H1 (cell line): ENCODE data around the gene ALPL. TPM values are rescaled to one million over a fixed set of nuclear protein-coding genes. Genes with fewer than 3 reads are reported as not detected.

ENCODE experiments used
- CTCF ChIA-PET: fragments of 300-600 bp; sonication (Branson Sonifier 250); formaldehyde crosslinking; loops from one replicate; lab custom pipeline; 2021; ENCODE audit not compliant: partially characterized antibody; lab: Charles Lee
- POLR2A ChIA-PET: fragments of 300-600 bp; sonication (Branson Sonifier 250); formaldehyde crosslinking; loops from one replicate; lab custom pipeline; 2021; ENCODE audit warnings: inconsistent platforms; ENCODE audit not compliant: partially characterized antibody; lab: Charles Lee
- DNase-seq, 2 experiments: peaks; one replicate each; pipeline versions ENCODE4 v3.0.0 to v3.0.0-alpha.2; 2010 to 2022; ENCODE audit warnings: low spot score in 2 of 2, low read depth in 1 of 2, mixed read lengths in 1 of 2
- FAIRE-seq: peaks from 2 replicates; lab custom pipeline; 2011; peaks lifted over from hg19 to GRCh38; lab: Jason Lieb, UNC
- H2AFZ ChIP-seq: 2 replicates; pipeline ENCODE4 v1.8.1; 2012; ENCODE audit warnings: low read length, inconsistent platforms
- H2AK5ac ChIP-seq: 2 replicates; pipeline ENCODE4 v1.6.1; 2013; ENCODE audit warnings: low read depth, low read length
- H2BK120ac ChIP-seq: replicated peaks from 2 replicates; pipeline ENCODE3; 2013; ENCODE audit warnings: low read depth, low read length, inconsistent platforms
- H2BK12ac ChIP-seq: 2 replicates; pipeline ENCODE4 v1.6.1; 2013; ENCODE audit warnings: low read depth, low read length
- H2BK15ac ChIP-seq: 2 replicates; pipeline ENCODE4 v1.6.1; 2013; ENCODE audit warnings: low read length
- H2BK20ac ChIP-seq: 2 replicates; pipeline ENCODE4 v1.6.1; 2013; ENCODE audit warnings: low read length
- H2BK5ac ChIP-seq: 2 replicates; pipeline ENCODE4 v1.6.1; 2013; ENCODE audit warnings: low read depth, low read length
- H3K14ac ChIP-seq: 2 replicates; pipeline ENCODE4 v1.6.1; 2013; ENCODE audit warnings: inconsistent platforms; ENCODE audit not compliant: insufficient read length
- H3K18ac ChIP-seq: 2 replicates; pipeline ENCODE4 v1.6.1; 2013; ENCODE audit warnings: low read length; ENCODE audit errors: extremely low read depth
- H3K23ac ChIP-seq: 2 replicates; pipeline ENCODE4 v1.6.1; 2013; ENCODE audit warnings: inconsistent platforms; ENCODE audit not compliant: insufficient read length
- H3K23me2 ChIP-seq: 2 replicates; pipeline ENCODE4 v1.6.1; 2013; ENCODE audit warnings: low read depth, low read length
- H3K27ac ChIP-seq: 2 replicates; pipeline ENCODE4 v1.6.1; 2011; ENCODE audit warnings: low read depth, low read length, inconsistent platforms
- H3K27me3 ChIP-seq, 4 experiments: replicated peaks in 1 of 4; 1 replicate in 1 of 4; 2 replicates in 3 of 4; pipeline versions ENCODE4 v1.6.1 to v1.8.1; 2011 to 2013; ENCODE audit warnings: low read length in 3 of 4, mild to moderate bottlenecking in 3 of 4, inconsistent platforms in 2 of 4, mixed read lengths in 2 of 4, moderate library complexity in 1 of 4; ENCODE audit not compliant: control insufficient read depth in 3 of 4, insufficient read depth in 3 of 4; ENCODE audit errors: extremely low read depth in 1 of 4
- H3K36me3 ChIP-seq, 4 experiments: 2 replicates each; pipeline versions ENCODE4 v1.6.1 to v1.8.1; 2011 to 2013; ENCODE audit warnings: mild to moderate bottlenecking in 4 of 4, low read length in 3 of 4, moderate library complexity in 2 of 4, control low read depth in 1 of 4, inconsistent platforms in 1 of 4; ENCODE audit not compliant: insufficient read depth in 4 of 4, control insufficient read depth in 2 of 4
- H3K4ac ChIP-seq: replicated peaks from 2 replicates; pipeline ENCODE3; 2013; ENCODE audit warnings: low read length, low read depth, mixed read lengths, inconsistent platforms; ENCODE audit not compliant: insufficient read length
- H3K4me1 ChIP-seq, 4 experiments: replicated peaks in 1 of 4; 1 replicate in 1 of 4; 2 replicates in 3 of 4; pipeline versions ENCODE4 v1.6.1 to v1.8.1; 2011 to 2013; ENCODE audit warnings: low read length in 3 of 4, inconsistent platforms in 2 of 4, mixed read lengths in 1 of 4; ENCODE audit not compliant: insufficient read depth in 4 of 4, control insufficient read depth in 3 of 4
- H3K4me2 ChIP-seq, 2 experiments: 2 replicates each; pipeline versions ENCODE4 v1.6.1 to v1.8.1; 2011 to 2013; ENCODE audit warnings: low read depth in 2 of 2, low read length in 2 of 2, control low read depth in 1 of 2, inconsistent platforms in 1 of 2, mild to moderate bottlenecking in 1 of 2; ENCODE audit not compliant: insufficient read depth in 1 of 2
- H3K4me3 ChIP-seq, 4 experiments: fragments of 200-600, 300-600 bp in 1 of 4; sonication (generic), shearing (Covaris generic), sonication (Bioruptor Twin) in 1 of 4; 2 replicates each; pipeline versions ENCODE4 v1.5.1 to v1.8.1; 2011 to 2016; ENCODE audit warnings: low read length in 4 of 4, low read depth in 3 of 4, control low read depth in 2 of 4, inconsistent platforms in 2 of 4, mild to moderate bottlenecking in 2 of 4, mixed read lengths in 1 of 4, moderate library complexity in 1 of 4; ENCODE audit not compliant: insufficient read depth in 2 of 4; ENCODE audit errors: extremely low read depth in 1 of 4
- H3K56ac ChIP-seq: replicated peaks from 2 replicates; pipeline ENCODE3; 2013; ENCODE audit warnings: low read depth, mild to moderate bottlenecking, mixed read lengths, low read length, inconsistent platforms; ENCODE audit not compliant: insufficient read length
- H3K79me1 ChIP-seq: 2 replicates; pipeline ENCODE4 v1.6.1; 2013; ENCODE audit warnings: low read depth, low read length, control low read depth
- H3K79me2 ChIP-seq, 2 experiments: 2 replicates each; pipeline versions ENCODE4 v1.6.1 to v1.8.1; 2012 to 2013; ENCODE audit warnings: low read length in 2 of 2, mild to moderate bottlenecking in 2 of 2, inconsistent platforms in 1 of 2; ENCODE audit not compliant: insufficient read depth in 2 of 2, control insufficient read depth in 1 of 2
- H3K9ac ChIP-seq, 4 experiments: replicated peaks in 1 of 4; 1 replicate in 1 of 4; 2 replicates in 3 of 4; pipeline versions ENCODE4 v1.6.1 to v1.8.1; 2011 to 2013; ENCODE audit warnings: low read depth in 3 of 4, low read length in 3 of 4, control low read depth in 2 of 4, mild to moderate bottlenecking in 2 of 4, moderate library complexity in 2 of 4, inconsistent platforms in 1 of 4; ENCODE audit errors: extremely low read depth in 1 of 4
- H3K9me3 ChIP-seq, 2 experiments: 2 replicates each; pipeline versions ENCODE4 v1.6.1 to v1.8.1; 2012 to 2013; ENCODE audit warnings: mild to moderate bottlenecking in 2 of 2, moderate library complexity in 2 of 2, control low read depth in 1 of 2, inconsistent platforms in 1 of 2, low read depth in 1 of 2, low read length in 1 of 2, mixed read lengths in 1 of 2; ENCODE audit not compliant: insufficient read depth in 2 of 2
- H4K20me1 ChIP-seq, 2 experiments: replicated peaks in 1 of 2; 2 replicates each; pipeline versions ENCODE3 to v1.8.1; 2011 to 2013; ENCODE audit warnings: inconsistent platforms in 2 of 2, low read length in 2 of 2, mild to moderate bottlenecking in 1 of 2; ENCODE audit not compliant: insufficient read depth in 2 of 2, control insufficient read depth in 1 of 2
- H4K5ac ChIP-seq: 2 replicates; pipeline ENCODE4 v1.6.1; 2013; ENCODE audit warnings: low read length, low read depth, mixed read lengths, inconsistent platforms; ENCODE audit not compliant: insufficient read length
- H4K8ac ChIP-seq: 2 replicates; pipeline ENCODE4 v1.8.0; 2013; ENCODE audit warnings: mild to moderate bottlenecking, moderate library complexity, low read length, inconsistent platforms; ENCODE audit not compliant: insufficient read depth; ENCODE audit errors: extremely low read depth
- H4K91ac ChIP-seq: replicated peaks from 2 replicates; pipeline ENCODE3; 2013; ENCODE audit warnings: low read length, mixed read lengths, inconsistent platforms; ENCODE audit not compliant: insufficient read length
- CBX5 ChIP-seq: fragments of 300-800, 300-1000 bp; sonication (generic); IDR thresholded peaks from 2 replicates; pipeline ENCODE4 v1.7.1; 2016; ENCODE audit warnings: antibody characterized with exemption, low read length, low read depth
- CHD2 ChIP-seq: IDR thresholded peaks from 2 replicates; pipeline ENCODE4 v1.6.1; 2012; ENCODE audit warnings: low read length, improper control_type of control experiment
- EZH2 ChIP-seq: fragments of 200-600 bp; sonication (generic); IDR thresholded peaks from 2 replicates; pipeline ENCODE4 v1.7.1; 2012; ENCODE audit warnings: low read depth, mild to moderate bottlenecking, moderate library complexity, low read length, inconsistent platforms; ENCODE audit not compliant: severe bottlenecking
- GTF2F1 ChIP-seq: IDR thresholded peaks from 2 replicates; pipeline ENCODE4 v1.6.1; 2012; ENCODE audit warnings: low read depth, low read length, improper control_type of control experiment, borderline replicate concordance
- JUND ChIP-seq: IDR thresholded peaks from 2 replicates; pipeline ENCODE4 v1.6.1; 2011; ENCODE audit warnings: mild to moderate bottlenecking, improper control_type of control experiment, low read length
- POLR2A ChIP-seq, 2 experiments: IDR thresholded peaks; 1 replicate in 1 of 2; 2 replicates in 1 of 2; pipeline ENCODE4 v1.6.1; 2011; ENCODE audit warnings: low read depth in 2 of 2, low read length in 2 of 2, mild to moderate bottlenecking in 2 of 2; ENCODE audit errors: control extremely low read depth in 1 of 2
- SAP30 ChIP-seq: fragments of 300-600 bp; sonication (generic); IDR thresholded peaks from 2 replicates; pipeline ENCODE4 v1.7.1; 2012; ENCODE audit warnings: low read length, moderate library complexity, mild to moderate bottlenecking, inconsistent platforms; ENCODE audit not compliant: insufficient read depth, insufficient replicate concordance
- SIX5 ChIP-seq: IDR thresholded peaks from 2 replicates; pipeline ENCODE4 v1.6.1; 2011; ENCODE audit warnings: mild to moderate bottlenecking, low read depth, low read length
- SP1 ChIP-seq: IDR thresholded peaks from 2 replicates; pipeline ENCODE4 v1.6.1; 2011; ENCODE audit warnings: low read depth, low read length
- SP2 ChIP-seq: IDR thresholded peaks from 2 replicates; pipeline ENCODE4 v1.6.1; 2012; ENCODE audit warnings: mild to moderate bottlenecking, low read length, inconsistent platforms
- TAF7 ChIP-seq: optimal IDR thresholded peaks from 2 replicates; pipeline ENCODE3; 2011; ENCODE audit warnings: low read depth, mild to moderate bottlenecking, inconsistent platforms, low read length, moderate library complexity, borderline replicate concordance
- WGBS, 2 experiments: shearing (Covaris generic) in 1 of 2; methylation state at CpG; one replicate each; pipeline versions ENCODE4 v1.1.6 to v1.1.7; 2013 to 2015; ENCODE audit warnings: low lambda C conversion rate in 2 of 2, mixed read lengths in 2 of 2, inconsistent platforms in 1 of 2, low coverage in 1 of 2, missing lambda C conversion rate in 1 of 2; ENCODE audit not compliant: insufficient replicate concordance in 2 of 2, insufficient coverage in 1 of 2, insufficient read length in 1 of 2; ENCODE audit errors: extremely low coverage in 1 of 2, missing lambda C conversion rate in 1 of 2; 5-methylcytosine and 5-hydroxymethylcytosine counted together
- polyA plus RNA-seq, 7 experiments: library from polyadenylated mRNA; depleted of rRNA in 3 of 7; stranded (reverse) in 5 of 7; unstranded in 2 of 7; fragments of >200 nt in 5 of 7; fragments of 200-250 nt in 2 of 7; gene quantifications; 1 replicate in 5 of 7; 2 replicates in 1 of 7; 4 replicates in 1 of 7; pipeline versions ENCODE4 v1.2.1 to v1.2.3, GENCODE V29; 2011 to 2013; ENCODE audit warnings: missing spikeins in 2 of 7, mixed read lengths in 2 of 7
- total RNA-seq: library from RNA; stranded (reverse); fragmentation: NEBNext Ultra II Directional; extraction: Animal tissue kit (Norgen Biotek cat#: 25700); gene quantifications from 2 replicates; pipeline ENCODE4 v1.2.1, GENCODE V29; 2021
- TF ChIP-seq, protein P1 (sequence below): IDR thresholded peaks from 2 replicates; pipeline ENCODE4 v1.6.1; 2011; ENCODE audit warnings: low read length, improper control_type of control experiment

The ALPL gene
- total and polyA plus RNA-seq, 2 of the 8 experiments (the other 6 are each of a cell fraction or from before 2014, with no cell fraction given): 175 to 362 TPM

DNA sequence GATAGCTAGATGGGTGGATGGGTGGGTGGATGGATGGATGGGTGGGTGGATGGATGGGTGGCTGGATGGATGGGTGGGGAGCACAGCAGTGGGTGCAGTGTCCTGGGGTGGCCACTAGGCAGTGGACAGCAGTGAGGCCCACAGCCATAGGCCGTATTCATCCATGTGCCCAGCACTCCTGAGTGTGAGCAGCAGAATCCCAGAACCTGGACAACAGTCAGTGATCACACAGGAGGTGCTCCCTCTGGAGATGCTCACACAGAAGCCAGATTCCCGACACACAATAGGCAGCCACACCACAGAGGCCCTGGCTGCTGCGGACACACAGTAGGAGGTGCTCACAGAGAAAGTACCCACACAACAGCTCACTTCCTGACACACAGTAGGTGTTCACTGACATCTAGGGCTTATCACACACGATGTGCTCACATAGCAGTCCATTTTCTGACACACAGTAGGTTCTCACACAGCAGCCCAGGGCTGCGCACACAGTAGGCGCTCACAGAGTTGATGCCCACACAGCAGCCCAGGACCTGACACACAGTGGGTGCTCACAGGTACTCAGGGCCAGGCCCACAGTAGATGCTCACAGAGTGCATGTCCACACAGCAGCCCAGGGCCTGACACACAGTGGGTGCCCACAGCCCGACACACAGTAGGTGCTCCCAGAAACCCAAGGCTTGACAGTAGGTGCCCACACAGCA, 95.9 kb downstream of the ALPL start:
- Histone ChIP-seq H3K4me2 (no peak overlapping the region), H3K23me2 (peaks cover 5% of the 10 kb centered on the region; the same call in 1 of the 2 replicates), H4K8ac (no peak overlapping the region), H3K23ac (no peak overlapping the region), H3K4me1 (peaks cover 2 to 7% (median 3%) of the 10 kb centered on the region in 4 experiments; a peak in 6 of 7 replicates), H3K14ac (no peak overlapping the region), H2BK5ac (peak overlapping the region; percentile 46; the same call in 1 of the 2 replicates), H4K20me1 (peaks cover 0 to 4% of the 10 kb centered on the region in 2 experiments), H3K27ac (peak overlapping the region; percentile 28; the same call in 1 of the 2 replicates), H3K27me3 (no peaks in the 10 kb centered on the region), H3K9ac (no peak overlapping the region), H2AFZ (no peak overlapping the region), H4K5ac (no peak overlapping the region), H2BK12ac (no peak overlapping the region), H3K4me3 (no peak overlapping the region), H3K56ac (no peak overlapping the region), H3K9me3 (no peaks in the 10 kb centered on the region), H3K79me1 (peaks cover 2% of the 10 kb centered on the region; the same call in 1 of the 2 replicates), H3K18ac (no peak overlapping the region), H2BK120ac (no peak overlapping the region), H2BK20ac (no peak overlapping the region), H2BK15ac (0 out of 2 replicates have a peak overlapping the region, but pooled peaks have one; percentile 31), H3K36me3 (no peaks in the 10 kb centered on the region), H3K4ac (no peak overlapping the region), H2AK5ac (no peak overlapping the region), H4K91ac (no peak overlapping the region), H3K79me2 (no peaks in the 10 kb centered on the region)
- ChIA-PET CTCF (interaction anchor here (1.0 to 3.5 kb wide), 3 partner anchors 10 to 114 kb away, joined by 3 to 15 read pairs (median 4); no protein-coding TSS in a partner anchor), POLR2A (interaction anchor here (1.0 to 1.4 kb wide), 2 partner anchors 13 to 15 kb away, joined by 3 read pairs; no protein-coding TSS in a partner anchor)
- DNase-seq: no peak
- no peak for FAIRE-seq
- 94% methylated on average over 7 of the region's 7 CpGs; no CpG with 5 or more reads in 1 of the 2 experiments for WGBS, 2 experiments
- TF ChIP-seq, protein P1, sequence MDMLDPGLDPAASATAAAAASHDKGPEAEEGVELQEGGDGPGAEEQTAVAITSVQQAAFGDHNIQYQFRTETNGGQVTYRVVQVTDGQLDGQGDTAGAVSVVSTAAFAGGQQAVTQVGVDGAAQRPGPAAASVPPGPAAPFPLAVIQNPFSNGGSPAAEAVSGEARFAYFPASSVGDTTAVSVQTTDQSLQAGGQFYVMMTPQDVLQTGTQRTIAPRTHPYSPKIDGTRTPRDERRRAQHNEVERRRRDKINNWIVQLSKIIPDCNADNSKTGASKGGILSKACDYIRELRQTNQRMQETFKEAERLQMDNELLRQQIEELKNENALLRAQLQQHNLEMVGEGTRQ: no peak
- TF ChIP-seq TAF7 (no peak), SIX5 (no peak), CBX5 (no peak), EZH2 (no peak), SP2 (no peak), POLR2A (IDR thresholded peaks at IDR 0.05; ENCODE audit: control extremely low read depth in 1 of 2, low read depth in 2 of 2, low read length in 2 of 2) (no peak), JUND (no peak), CHD2 (no peak), SP1 (no peak), GTF2F1 (no peak), SAP30 (no peak)
